NCI-H2107 (cell line): ENCODE measurements around the gene FAM193A.
"Not testable (repeated sequence)": the region's sequence is repeated elsewhere in the genome, so short reads cannot be mapped to it uniquely, and the experiment has no call there.

ENCODE experiments used
- DNase-seq: peaks from one replicate; lab custom pipeline; 2025; lab: John Stamatoyannopoulos, UW

The FAM193A gene

GRCh38 chr4:2728221-2728620 is 191.8 kb downstream of the FAM193A start:
- no peak for DNase-seq

DNA sequence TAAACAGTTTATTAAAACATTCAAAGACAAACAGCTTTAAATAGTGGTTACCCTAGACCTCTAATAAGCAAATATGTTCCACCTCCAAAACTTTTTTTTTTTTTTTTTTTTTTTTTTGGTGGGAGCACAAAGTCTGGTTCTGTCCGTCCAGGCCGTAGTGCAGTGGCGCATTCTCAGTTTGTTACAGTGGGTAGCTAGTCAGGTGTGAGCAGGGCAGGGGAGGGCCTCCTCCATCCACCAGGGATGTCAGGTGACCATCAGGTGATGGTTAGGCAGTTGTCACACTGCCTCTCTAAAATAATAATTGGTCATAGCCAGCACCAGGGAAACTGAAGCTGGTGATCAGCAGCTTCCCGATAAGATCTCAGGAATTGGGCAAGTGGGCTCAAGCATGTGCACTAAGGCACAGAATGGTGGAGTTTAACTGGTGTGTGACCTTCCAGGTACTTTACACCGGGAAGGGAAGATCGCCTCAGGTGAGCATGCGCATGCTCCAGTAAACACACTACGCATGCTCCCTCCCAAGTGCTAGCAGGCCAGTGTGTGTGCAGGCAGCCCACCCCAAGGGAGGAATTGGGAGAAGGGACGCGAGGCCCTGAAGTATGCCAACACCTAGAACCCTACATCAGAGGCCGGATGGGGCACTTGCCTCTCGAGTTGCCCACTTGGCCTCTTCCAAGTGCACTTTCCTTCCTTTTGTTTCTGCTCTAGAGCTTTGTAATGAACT is 192.5 kb downstream of the FAM193A start:
- DNase-seq: no peak

DNA sequence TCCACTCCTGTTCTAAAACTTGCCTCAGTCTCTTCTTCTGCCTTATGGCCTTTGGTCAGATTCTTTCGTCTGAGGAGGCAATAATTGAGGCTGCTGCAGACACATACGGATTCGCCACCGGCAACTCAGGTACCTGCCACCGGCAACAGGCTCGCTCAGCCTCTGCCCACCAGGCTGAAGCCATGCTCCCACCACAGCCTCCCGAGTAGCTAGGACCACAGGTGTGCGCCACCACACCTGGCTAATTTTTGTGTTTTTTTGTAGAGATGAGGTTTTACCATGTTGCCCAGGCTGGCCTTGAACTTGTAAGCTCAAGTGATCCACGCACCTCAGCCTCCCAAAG is 193.1 kb downstream of the FAM193A start:
- DNase-seq: no peak

- DNase-seq: no peak
Observed at GRCh38 chr4:2731907-2732317, 195.5 kb downstream of the FAM193A start.

GRCh38 chr4:2732526-2732925 is 196.1 kb downstream of the FAM193A start:
- DNase-seq: no peak

DNA sequence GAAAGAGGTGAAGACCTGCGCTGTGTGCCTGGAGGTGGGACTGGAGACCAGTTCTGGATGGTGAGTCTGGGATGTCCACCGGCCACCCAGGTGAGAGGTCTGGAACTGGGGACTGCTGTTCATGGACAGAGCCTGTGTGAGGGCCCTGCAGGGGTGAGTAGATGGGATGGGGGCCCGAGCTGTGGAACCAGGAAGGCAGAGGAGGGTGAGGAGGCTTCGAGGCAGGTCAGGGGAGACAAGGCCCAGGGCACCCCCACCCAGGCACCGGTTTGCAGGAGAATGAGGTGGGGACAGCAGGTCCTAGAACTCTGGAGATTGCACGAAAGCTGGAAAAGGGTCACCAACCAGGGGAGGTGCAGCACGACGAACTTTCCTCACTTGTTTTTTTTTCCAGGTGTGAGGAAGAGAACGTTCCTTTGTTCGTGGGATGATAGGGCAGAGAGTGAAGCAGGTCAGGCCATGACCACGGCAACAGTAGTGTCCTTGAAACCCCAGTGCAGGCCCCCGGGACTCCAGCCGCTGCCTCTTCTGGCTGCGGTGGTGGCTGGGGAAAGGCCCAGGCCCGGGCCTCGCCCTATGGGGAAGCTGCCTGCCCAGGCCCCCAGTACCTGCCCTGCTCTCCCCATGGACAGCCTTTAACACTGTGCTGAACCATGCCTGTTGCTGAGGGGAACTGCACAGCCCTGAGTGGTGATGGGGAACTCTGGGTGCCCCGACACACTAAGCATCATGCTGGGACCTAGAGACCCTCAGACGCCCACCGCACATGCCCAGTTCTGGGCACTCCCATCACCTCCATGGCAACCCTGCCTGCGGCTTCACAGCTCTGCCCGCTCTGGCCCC is 196.8 kb downstream of the FAM193A start:
- no peak for DNase-seq

- DNase-seq: no peak
Observed at GRCh38 chr4:2733844-2734574, 197.6 kb downstream of the FAM193A start.

DNA sequence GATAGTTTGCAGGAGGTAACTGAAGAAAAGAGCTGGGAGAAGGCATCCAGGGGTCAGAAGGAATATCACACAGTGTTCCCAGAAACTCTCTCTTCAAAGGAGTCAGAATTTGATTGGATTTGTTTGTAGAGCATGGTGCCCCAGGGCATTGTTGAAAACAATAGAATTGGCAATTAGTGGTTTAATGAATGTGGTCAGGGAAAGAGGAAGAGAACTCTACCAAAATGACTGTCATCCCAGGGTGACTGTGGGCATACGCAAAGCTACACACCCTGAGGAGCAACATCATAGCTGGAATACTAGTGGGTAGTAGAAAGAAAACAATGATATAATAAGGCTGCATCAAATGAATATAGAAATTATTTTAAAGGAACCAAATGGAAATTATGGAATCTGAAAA is 198.2 kb downstream of the FAM193A start:
- DNase-seq: no peak

DNA sequence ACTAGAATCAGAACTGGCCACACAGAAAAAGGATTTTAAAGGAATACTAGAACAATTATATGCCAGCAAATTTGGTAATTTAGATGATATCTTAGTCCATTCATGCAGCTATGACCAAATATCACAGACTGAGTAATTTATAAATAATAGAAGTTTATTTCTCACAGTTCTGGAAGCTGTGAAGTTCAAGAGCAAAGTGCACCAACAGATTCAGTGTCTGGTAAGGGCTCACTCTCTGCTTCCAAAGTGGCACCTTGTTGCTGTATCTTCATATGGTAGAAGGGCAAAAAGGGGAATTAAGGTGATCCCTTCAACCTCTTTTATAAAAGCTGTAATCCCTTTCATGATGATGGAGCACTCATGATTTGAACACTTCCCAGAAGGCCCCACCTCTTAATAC is 199.4 kb downstream of the FAM193A start:
- no peak for DNase-seq

DNA sequence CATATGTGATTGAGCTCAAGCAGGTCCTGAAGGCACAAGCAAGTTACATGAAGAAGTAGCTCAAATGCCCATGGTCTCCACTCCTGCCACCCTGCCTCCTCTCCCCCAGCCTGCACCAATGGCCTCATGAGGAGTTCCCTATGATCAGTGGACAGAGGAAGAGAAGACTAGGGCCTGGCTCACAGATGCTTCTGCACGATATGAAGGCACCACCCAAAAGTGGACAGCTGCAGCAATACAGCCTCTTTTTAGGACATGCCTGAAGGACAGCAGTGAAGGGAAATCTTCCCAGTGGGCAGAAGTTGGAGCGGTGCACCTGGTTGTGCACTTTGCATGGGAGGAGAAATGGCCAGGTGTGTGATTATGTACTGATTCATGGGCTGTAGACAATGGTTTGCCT is 201.8 kb downstream of the FAM193A start:
- DNase-seq: not testable (repeated sequence)

DNA sequence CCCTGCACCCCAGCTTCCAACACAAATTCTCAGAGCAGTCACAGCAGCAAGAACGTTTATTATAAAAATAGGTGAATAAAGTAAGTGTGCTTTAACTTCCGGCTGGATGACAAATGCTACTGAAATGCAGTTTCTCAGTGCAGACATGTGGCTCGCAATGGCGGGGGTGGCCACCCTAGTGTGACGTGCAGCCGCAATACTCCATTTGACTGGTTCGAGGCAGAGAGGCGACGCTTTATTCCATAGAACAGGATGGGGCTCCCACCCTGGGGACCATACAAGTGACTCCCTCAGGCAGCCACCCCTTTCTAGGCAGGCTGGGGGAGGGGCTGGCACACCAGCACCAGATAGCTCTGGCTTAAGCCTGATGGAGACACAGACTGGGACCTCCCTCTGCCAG is 205.2 kb downstream of the FAM193A start:
- DNase-seq: no peak

DNA sequence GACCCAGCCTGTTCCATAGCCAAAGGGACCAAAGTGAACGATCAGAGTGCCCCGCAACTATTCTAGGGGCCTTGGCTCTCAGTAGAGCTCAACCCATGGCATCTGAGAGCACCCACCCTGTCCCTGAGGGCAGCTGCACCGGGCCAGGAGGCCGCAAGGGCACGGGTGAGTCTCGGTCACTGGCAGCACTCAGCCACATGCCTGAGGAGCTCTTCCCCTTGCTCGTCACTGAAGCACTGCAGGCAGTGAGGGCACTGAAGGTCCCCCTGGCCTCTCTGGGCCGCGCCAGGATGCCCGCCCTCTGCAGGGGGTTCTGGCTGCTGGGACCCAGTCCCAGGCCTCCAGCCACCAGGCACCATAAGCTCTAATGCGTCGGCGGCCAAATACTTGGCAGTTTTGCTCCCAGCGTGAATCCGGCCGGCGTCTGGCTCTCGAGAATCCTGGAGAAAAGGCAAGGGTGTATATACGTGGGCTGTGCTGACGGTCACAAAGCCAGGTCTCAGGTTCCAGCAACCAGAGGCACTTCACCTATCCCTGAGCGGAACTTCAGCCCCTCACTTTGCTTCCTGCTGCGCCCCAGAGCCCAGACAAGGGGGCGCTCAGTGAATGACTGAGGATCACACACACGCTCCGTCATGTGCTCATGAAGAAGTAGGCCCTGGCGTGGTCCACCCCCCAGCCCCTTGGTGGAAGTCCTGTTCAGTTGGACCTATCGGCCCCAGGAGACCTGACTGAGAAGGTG is 205.8 kb downstream of the FAM193A start:
- no peak for DNase-seq

- no peak for DNase-seq
Observed at GRCh38 chr4:2742823-2743517, 206.5 kb downstream of the FAM193A start.

GRCh38 chr4:2743518-2744445 is 207.3 kb downstream of the FAM193A start:
- DNase-seq: no peak

- no peak for DNase-seq
Observed at GRCh38 chr4:2744576-2745270, 208.3 kb downstream of the FAM193A start.

DNA sequence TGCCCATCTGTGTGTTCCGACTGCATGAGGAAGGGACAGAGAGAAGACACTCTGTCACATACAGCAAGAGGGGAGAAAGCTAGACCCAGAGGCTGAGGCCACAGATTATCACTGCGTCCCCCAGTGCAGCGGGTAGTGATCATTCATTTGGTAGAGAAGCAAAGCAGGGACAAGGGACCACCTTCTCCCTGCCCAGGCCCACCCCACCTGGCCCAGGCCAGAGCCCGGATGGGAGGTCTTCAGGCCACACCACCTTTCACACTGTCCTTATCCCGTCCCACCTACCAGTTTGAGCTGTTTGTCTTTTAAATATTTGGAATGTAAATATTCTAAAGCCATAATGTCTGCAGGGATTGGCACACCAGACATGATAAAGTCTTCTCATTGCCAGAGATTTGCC is 209.1 kb downstream of the FAM193A start:
- DNase-seq: no peak

- no peak for DNase-seq
Observed at GRCh38 chr4:2745981-2746806, 209.7 kb downstream of the FAM193A start.

DNA sequence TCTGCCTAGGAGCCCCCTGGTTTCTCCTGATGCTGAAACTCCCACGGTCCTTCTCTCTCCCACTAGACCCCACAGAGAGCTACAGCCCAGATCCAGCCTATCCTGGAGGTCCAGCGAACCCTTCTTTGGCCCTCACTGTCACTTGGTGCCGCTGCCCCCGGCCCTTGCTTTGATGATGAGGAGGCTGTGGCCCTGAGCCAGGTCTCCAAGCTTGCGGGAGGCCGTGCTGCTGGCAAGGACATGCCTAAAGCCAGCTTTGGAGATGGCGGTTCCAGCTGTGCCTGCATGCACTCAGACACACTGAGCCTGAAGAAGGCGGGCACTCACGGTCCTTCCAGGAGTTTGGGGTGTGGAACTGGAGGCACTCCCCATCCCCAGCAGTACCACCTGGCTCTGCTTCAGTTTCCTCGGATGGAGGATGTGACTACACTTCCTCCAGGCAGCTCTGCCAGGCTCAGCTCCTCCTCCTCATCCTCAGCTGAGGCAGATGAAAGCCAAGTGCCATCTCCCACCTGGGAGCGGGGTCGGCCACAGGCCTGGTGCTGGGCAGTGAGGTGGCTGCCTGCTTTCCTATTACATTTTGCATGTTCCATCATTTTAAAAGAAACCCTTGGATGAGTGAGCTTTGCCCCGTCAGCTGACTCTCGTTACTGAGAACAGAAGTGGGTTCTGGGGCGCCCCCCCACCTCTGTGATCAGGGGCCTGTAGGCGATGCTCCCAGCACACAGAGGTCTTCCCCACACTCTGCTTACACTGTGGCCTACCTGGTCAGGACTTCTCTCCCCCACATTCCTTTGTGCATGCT is 210.6 kb downstream of the FAM193A start:
- no peak for DNase-seq
